Thyroid gland (tissue), 4 donors: ENCODE results near the gene ATXN7.

Experiments
- POLR2A ChIP-seq, 2 donors: fragments of 450-650 bp; IDR thresholded peaks; one replicate each; pipeline ENCODE4 v1.6.1; 2017; ENCODE audit warnings: antibody characterized with exemption in 2 of 2, mild to moderate bottlenecking in 2 of 2, moderate library complexity in 1 of 2
- TF ChIP-seq, protein P1 (sequence below), 6 experiments: fragments of 200-600 bp in 3 of 6; fragments of 450-650 bp in 3 of 6; sonication (generic) in 3 of 6; IDR thresholded peaks; one replicate each; pipeline ENCODE4 v1.5.1; 2016 to 2019; ENCODE audit warnings: antibody characterized with exemption in 6 of 6, mild to moderate bottlenecking in 2 of 6, inconsistent platforms in 1 of 6, moderate library complexity in 1 of 6

GRCh38 chr3:64039332-64039731, 175.7 kb downstream of the ATXN7 start:
- TF ChIP-seq, protein P1, sequence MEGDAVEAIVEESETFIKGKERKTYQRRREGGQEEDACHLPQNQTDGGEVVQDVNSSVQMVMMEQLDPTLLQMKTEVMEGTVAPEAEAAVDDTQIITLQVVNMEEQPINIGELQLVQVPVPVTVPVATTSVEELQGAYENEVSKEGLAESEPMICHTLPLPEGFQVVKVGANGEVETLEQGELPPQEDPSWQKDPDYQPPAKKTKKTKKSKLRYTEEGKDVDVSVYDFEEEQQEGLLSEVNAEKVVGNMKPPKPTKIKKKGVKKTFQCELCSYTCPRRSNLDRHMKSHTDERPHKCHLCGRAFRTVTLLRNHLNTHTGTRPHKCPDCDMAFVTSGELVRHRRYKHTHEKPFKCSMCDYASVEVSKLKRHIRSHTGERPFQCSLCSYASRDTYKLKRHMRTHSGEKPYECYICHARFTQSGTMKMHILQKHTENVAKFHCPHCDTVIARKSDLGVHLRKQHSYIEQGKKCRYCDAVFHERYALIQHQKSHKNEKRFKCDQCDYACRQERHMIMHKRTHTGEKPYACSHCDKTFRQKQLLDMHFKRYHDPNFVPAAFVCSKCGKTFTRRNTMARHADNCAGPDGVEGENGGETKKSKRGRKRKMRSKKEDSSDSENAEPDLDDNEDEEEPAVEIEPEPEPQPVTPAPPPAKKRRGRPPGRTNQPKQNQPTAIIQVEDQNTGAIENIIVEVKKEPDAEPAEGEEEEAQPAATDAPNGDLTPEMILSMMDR (IDR thresholded peaks at IDR 0.05), result no peak
- no peak for TF ChIP-seq POLR2A (IDR thresholded peaks at IDR 0.05)
